Activated naive CD4-positive, alpha-beta T cell treated with Interleukin-2 at 50 U/mL for 16 hours (primary cell): ENCODE results near the gene PROS1.
"Not testable (repeated sequence)": the region's sequence is repeated elsewhere in the genome, so short reads cannot be mapped to it uniquely, and the experiment has no call there.

Experiments used
- DNase-seq: peaks from one replicate; pipeline ENCODE4 v3.0.0-alpha.2; 2020

Gene PROS1

DNA sequence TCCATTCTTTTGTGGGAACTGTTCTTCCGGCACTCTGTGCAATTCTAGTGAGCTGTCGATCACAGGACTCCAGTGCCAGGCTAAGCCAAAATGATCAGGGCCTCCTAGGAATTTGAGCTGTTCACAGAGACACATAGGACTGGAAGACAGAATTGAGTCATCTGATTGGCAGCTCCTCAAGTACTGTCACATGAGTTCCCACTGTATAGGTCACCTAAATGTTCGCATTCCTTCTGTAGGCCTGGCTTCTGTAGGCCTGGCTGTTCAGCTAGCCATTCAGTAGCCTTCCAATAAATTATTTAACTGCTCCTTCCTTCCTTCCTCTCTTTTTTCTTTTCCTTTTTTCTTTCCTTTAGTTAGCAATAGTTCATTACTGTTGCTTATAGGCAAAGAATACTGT is 4.3 kb downstream of the PROS1 start:
- no peak for DNase-seq

GRCh38 chr3:93965106-93965505 is 8.6 kb downstream of the PROS1 start:
- DNase-seq, result not testable (repeated sequence)

DNA sequence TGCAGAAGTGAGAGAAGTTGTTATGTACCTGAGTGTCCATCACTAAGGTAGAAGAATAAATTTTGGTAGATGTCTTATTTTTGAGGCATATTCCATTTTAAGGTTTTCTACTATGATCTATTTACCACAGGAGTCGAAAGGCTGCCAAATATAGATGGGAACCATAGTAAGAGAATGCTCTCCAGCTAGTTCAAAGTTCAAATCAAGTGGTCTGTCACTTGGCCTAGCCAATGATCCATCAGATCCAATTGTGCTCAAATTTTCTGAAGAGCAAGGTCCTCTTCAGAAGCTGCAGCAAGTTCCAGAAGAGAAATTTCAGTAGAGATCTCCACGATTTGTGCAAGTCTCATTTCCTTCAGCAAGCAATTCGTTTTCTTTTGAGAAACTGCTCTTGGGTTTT is 10.9 kb downstream of the PROS1 start:
- DNase-seq, result no peak

DNA sequence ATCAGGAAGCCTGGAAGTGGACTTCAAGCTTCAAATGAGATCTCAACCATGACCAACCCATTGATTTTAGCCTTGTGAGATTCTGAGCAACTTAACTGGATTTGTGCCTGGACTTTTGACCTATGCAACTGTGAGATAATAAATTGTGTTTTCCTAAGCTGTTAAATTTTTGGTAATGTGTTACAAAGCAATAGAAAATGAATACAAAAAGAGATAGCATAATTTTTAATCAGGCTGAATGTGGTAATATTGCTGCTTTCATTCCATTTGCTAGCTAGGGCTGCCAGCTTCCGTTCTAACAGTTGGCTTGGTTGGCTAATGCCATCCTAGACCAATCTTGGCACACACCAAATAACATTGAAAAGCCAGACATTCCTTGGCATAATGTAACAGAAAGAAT is 12.2 kb downstream of the PROS1 start:
- no peak for DNase-seq

GRCh38 chr3:93961026-93961425 is 12.7 kb downstream of the PROS1 start:
- no peak for DNase-seq

- DNase-seq, result not testable (repeated sequence)
Measured at GRCh38 chr3:93949958-93950357, 23.7 kb downstream of the PROS1 start.

DNA sequence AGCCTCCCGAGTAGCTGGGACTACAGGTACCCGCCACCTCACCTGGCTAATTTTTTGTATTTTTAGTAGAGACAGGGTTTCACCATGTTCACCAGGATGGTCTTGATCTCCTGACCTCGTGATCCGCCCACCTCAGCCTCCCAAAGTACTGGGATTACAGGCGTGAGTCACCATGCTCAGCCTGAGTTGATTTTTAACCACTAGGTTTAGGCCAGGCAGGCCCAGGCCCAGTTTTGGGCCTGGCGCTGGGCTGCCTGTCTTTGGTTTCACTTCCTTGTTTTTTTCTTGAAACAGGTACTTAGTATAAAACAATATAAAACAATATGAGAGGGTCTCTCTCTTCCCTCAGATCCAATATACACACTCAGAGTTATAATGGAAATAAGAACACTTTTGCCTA is 36.2 kb downstream of the PROS1 start:
- DNase-seq, result not testable (repeated sequence)

GRCh38 chr3:93936549-93936948 is 37.1 kb downstream of the PROS1 start:
- DNase-seq, result no peak

- no peak for DNase-seq
Measured at GRCh38 chr3:93934366-93935046, 39.2 kb downstream of the PROS1 start.

- no peak for DNase-seq
Measured at GRCh38 chr3:93931597-93932229, 42.0 kb downstream of the PROS1 start.

DNA sequence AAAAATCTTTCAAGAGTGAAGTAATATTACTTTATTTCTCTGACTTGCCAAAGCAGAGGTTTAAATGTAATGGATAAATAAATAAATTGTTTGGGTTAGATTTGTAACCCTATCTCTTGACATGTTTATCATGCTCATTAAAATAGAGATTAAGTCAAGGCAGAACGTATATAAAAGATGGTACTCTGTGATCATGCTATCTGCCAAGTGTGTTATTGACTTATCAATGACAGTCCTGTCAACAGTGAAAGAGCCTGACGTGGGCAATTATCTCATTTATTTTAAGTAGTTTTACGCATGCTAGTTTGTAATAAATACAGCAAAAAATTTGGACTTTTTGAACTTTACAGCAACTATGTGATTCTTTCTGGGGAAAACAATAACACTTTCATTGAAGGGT is 43.7 kb downstream of the PROS1 start:
- DNase-seq, result no peak

GRCh38 chr3:93926789-93927188 is 46.9 kb downstream of the PROS1 start:
- no peak for DNase-seq

GRCh38 chr3:93924491-93924890 is 49.2 kb downstream of the PROS1 start:
- no peak for DNase-seq

DNA sequence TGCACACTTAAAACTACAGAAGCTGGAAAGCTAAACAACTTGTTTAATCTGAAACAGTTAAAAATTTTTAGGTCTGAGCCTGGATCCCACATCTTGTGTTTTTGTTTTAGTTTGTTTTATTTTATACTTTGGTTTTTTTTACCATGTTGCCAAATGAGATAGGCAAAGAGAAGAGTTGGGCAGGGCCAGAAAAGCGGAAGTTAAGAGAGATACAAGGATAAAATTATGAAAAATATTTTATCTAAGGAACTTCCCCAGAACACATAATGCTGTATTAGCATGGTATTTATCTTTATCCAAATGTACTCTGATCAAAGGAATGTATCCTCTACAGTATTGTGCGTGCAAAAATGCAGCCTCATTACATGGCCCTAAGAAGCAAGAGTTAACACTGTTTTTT is 50.7 kb downstream of the PROS1 start:
- DNase-seq, result no peak

GRCh38 chr3:93917546-93918029 is 56.1 kb downstream of the PROS1 start:
- not testable (repeated sequence) for DNase-seq

DNA sequence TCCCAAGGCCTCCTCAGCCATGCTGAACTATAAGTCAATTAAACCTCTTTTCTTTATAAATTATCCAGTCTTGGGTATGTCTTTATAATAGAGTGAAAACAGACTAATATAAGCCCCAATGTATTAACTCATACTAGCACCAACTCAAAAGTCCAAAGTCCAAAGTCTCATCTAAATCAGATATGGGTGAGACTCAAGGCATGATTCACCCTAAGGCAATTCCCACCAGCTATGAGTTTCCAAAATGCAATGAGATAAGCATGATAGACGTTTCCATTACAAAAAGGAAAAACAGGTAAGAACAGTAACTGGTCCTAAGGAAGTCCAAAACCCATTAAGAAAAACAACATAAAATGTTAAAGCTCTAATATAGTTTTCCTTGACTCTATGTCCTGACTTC is 60.1 kb downstream of the PROS1 start:
- not testable (repeated sequence) for DNase-seq

DNA sequence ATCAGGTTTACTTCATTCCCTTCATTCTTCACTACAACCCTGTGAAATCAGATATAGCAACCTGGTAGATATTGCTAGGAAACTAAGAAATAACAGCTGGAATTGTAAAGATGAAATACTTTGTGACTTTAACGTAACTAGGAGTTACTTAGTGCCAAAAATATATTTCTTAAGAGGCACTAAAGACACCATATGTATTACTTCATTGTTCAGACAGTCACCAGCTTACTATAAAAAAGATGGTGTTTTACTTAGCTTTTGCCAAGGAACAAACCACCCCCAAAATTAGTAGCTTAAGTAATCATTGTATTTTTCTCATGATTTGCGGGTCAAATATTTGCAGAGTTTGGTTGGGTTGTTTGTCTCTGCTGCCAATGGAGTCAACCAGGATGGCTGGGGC is 62.5 kb downstream of the PROS1 start:
- DNase-seq, result no peak

GRCh38 chr3:93910097-93910496 is 63.6 kb downstream of the PROS1 start:
- no peak for DNase-seq

GRCh38 chr3:93907132-93907531 is 66.6 kb downstream of the PROS1 start:
- no peak for DNase-seq

- DNase-seq, result no peak
Measured at GRCh38 chr3:93906245-93906644, 67.5 kb downstream of the PROS1 start.

GRCh38 chr3:93904568-93904967 is 69.1 kb downstream of the PROS1 start:
- DNase-seq, result no peak

- not testable (repeated sequence) for DNase-seq
Measured at GRCh38 chr3:93878250-93879017, 95.3 kb downstream of the PROS1 start.

DNA sequence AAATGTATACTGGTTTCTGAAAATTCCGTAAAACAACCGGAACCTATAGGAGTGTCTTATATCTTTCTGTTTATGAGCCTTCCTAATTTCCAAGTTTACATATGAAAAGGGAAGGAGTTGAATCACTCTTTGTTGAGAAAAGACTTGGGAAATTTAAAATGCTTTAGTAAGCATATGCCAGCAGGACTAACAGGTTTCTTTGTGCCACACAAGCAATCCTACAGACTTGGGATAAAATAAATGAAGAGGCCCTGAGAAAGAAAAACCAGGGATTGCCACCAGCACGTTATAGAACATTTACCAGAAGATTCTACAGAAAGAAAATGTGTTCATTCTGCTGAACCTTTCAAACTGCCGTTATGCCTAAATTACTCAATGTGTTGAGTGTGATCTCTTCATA is 96.3 kb downstream of the PROS1 start:
- DNase-seq, result not testable (repeated sequence)

DNA sequence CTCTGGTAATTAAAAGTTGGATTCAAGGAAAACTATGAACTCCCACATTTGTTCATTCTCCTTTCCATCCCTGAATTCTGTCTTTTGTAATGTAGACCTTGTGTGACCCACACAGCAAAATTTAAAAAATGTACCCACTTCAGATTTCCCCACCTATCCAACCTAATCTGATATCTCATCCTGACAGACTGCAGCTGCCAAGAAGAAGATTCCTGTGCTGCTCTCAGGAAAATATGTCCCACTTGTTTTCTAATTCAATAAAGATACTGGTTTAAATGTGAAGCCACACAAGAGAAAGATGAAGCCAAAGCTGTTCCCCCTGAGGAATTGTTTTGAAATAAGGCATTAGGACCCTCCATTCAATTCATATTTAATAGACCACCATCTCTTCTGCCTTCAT is 100.3 kb downstream of the PROS1 start:
- DNase-seq, result not testable (repeated sequence)
